Hematopoietic multipotent progenitor cell treated with erythropoietin and hydrocortisone succinate and interleukin-3 and kit ligand, for 15 days (in vitro differentiated cells): ENCODE data around the gene RRAD.
A peak's percentile ranks its signal among the peaks of the same experiment; 100 is the strongest.
"Not testable (repeated sequence)": the region's sequence is repeated elsewhere in the genome, so short reads cannot be mapped to it uniquely, and the experiment has no call there.

Source experiments
- DNase-seq: peaks from one replicate; pipeline ENCODE4 v3.0.0-alpha.2; 2015; ENCODE audit warnings: low spot score

Gene RRAD

GRCh38 chr16:66900721-66901441, 24.5 kb downstream of the RRAD start:
- DNase-seq: no peak

- DNase-seq: peak; percentile 67
These were observed 25.2 kb downstream of the RRAD start for GRCh38 chr16:66899945-66900710.

DNA sequence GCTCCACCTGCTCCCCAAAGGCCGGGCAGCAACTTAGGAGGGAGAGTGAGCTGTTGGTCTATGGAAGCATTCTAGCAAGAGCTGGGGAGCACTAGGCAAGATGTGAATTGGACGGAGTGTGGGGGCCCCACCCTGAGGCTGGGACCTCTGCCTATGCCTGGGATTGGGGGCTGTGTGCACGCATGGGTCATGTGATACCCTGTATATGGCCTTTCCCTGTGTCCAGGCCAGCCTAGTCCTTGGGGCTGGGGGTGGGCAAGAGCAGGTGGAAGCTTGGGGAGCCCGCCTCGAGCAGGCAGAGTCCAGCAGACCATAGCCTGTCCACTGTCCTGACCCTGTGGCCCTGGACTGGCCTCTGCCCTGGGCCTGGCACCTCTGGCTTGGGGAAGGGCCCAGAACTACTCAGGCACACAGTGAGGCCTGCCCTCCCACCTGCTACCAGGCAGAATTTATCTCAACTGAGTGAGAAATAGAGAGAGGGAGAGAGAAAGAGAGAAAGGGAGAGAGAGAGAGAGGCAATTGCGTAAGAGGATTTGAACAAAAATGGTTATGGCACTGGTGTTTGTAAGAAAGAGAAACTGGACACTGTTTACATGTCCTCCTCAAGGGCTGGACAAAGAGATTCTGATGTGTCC, 25.9 kb downstream of the RRAD start:
- DNase-seq: no peak

- no peak for DNase-seq
These were observed 26.4 kb downstream of the RRAD start for GRCh38 chr16:66898933-66899309.

- no peak for DNase-seq
These were observed 27.1 kb downstream of the RRAD start for GRCh38 chr16:66898207-66898606.

GRCh38 chr16:66896682-66897081, 28.7 kb downstream of the RRAD start:
- DNase-seq: not testable (repeated sequence)

- no peak for DNase-seq
These were observed 29.3 kb downstream of the RRAD start for GRCh38 chr16:66895999-66896398.

DNA sequence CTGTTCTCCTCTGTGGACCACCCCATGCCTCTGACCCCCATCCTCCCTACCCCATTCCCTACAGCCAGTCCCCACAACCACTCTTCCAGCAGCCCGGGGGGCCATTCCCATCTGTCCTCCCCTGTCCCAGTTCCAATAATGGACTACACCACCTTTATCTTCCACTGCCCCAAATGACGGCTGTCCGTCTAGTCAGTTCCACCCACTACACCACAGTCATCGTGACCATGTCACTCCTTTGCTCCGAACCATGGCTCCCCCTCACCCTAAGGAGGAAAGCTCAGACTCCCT, 29.7 kb downstream of the RRAD start:
- no peak for DNase-seq

DNA sequence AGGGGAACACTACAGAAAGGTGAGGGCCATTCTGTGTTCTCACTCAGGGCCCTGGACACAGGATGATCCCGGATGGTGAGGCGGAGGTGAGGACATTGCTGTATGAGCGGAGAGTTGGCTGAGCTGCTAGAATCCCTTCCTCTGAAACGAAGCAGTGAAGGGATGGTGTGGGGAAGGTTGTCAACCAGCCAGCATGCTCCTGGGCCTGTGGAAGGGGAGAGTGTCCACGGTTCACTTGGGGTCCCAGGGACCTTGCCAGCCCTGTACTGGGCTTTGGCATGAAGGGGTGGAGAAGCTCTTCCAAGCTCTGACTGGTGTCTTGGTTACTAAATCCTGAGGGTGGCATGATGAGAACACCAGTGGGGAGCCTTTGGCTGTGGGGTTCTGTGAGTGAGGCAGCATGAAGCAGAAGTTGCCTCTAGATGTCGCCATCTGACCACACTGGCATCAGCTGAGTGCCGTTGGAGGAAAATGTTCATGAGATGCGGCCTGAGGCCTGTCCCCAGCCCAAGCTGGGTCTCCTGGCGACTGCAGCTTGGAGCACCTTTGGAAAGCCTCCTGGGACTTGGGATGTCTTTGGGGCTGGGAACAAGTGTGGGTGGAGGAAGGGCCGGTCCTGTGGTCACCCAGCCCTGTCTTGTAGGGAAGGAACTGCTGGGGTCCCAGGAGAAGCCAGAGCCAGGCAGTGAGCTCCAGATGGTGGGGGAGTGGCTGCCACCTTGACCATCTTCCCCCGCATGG, 30.2 kb downstream of the RRAD start:
- peak; percentile 70 for DNase-seq

GRCh38 chr16:66894055-66894454, 31.3 kb downstream of the RRAD start:
- DNase-seq: no peak

GRCh38 chr16:66891797-66892196, 33.5 kb downstream of the RRAD start:
- no peak for DNase-seq

- no peak for DNase-seq
These were observed 34.0 kb downstream of the RRAD start for GRCh38 chr16:66891360-66891759.

DNA sequence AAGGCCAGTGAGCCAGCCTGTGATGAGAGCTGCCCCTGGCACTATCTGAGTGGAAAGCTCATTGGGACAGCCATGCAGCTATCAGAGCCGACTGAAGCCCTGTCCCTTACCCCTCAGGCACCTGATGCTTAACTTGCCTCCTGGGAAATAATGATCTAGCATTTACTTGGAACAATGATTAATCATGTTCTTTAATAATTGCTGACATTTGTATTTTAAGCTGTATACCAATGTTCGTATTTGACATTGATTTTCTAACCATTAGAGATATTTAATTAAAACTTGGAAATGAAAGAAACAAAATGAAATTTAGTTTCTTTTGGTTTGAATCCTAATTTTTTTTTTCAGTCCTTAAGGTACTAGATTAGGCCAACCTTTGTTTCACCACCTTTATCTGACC, 34.5 kb downstream of the RRAD start:
- DNase-seq: no peak

- no peak for DNase-seq
These were observed 35.7 kb downstream of the RRAD start for GRCh38 chr16:66889622-66890021.

GRCh38 chr16:66888647-66889615, 36.4 kb downstream of the RRAD start:
- no peak for DNase-seq

GRCh38 chr16:66886914-66887313, 38.4 kb downstream of the RRAD start:
- DNase-seq: no peak

GRCh38 chr16:66886321-66886720, 39.0 kb downstream of the RRAD start:
- no peak for DNase-seq

GRCh38 chr16:66885491-66885890, 39.8 kb downstream of the RRAD start:
- DNase-seq: no peak

- no peak for DNase-seq
These were observed 42.6 kb downstream of the RRAD start for GRCh38 chr16:66882702-66883101.

DNA sequence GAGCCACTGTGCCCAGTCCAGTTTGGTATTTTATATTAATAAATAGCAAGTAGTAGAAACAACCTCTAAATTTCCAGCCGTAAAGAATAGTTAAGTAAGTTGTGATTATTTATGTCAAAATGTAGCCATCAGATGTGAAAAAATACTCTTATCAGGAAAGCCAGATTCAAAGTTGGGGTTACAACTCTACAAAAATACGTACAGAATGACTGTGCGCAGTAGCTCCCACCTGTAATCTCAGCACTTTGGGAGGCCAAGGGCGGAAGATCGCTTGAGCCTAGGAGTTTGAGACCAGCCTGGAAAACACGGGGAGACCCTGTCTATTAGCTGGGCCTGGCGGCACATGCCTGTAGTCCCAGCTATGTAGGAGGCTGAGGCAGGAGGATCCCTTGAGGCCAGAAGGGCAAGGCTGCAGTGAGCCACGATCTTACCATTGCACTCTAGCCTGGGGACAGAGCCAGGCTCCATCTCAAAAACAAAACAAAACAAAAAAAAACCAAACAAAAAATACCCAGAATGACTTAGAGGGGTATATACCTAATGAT, 43.3 kb downstream of the RRAD start:
- DNase-seq: no peak

- no peak for DNase-seq
These were observed 43.8 kb downstream of the RRAD start for GRCh38 chr16:66881560-66881959.
